ENCODE results near the gene SPNS3. TPM values are rescaled to one million over a fixed set of nuclear protein-coding genes. Genes with fewer than 3 reads are reported as not detected.
A peak's percentile ranks its signal among the peaks of the same experiment; 100 is the strongest.

The SPNS3 gene
- total RNA-seq, 1 experiment from 2014 or later: 15.9 TPM

GRCh38 chr17:4534515-4534914 is 100.8 kb downstream of the SPNS3 start:
- H4K20me1 ChIP-seq (ENCODE audit: insufficient read depth): peaks cover 30% of the 10 kb centered on the region
- no peaks in the 10 kb centered on the region for H3K9me3 ChIP-seq (ENCODE audit: insufficient read depth, low read depth)
- BruUV-seq (replicated peaks): no TSS peak
- no peak for DNase-seq
- TF ChIP-seq EZH2 (IDR thresholded peaks at IDR 0.05; ENCODE audit: low read depth) (no peak), CTCF (conservative IDR thresholded peaks at IDR 0.05) (no peak)
- peaks cover 12% of the 10 kb centered on the region; the same call in 1 of the 2 replicates for H3K4me1 ChIP-seq (replicated peaks; ENCODE audit: insufficient read depth)
- H3K27me3 ChIP-seq (ENCODE audit: insufficient read depth, low read depth): no peaks in the 10 kb centered on the region
- H3F3A ChIP-seq (ENCODE audit: insufficient read depth, low read depth): peaks cover 96% of the 10 kb centered on the region
- POLR2A ChIA-PET (ENCODE audit: unreplicated experiment): interaction anchor here (0.7 kb wide), 1 partner anchor 26 kb away, joined by 3 read pairs; the partner anchor contains the start of gene GGT6
- H3K27ac ChIP-seq: peak overlapping the region; percentile 41; the same call in 1 of the 2 replicates
- no peak overlapping the region for H2AFZ ChIP-seq
- no peak overlapping the region for H3K4me3 ChIP-seq
- H3K79me2 ChIP-seq (ENCODE audit: low read depth): no peaks in the 10 kb centered on the region
- H3K4me2 ChIP-seq: no peak overlapping the region
- intact Hi-C loops (cut with micrococcal nuclease; ENCODE audit: unreplicated experiment): no loop called here
- CTCF ChIA-PET: no interaction called here
- peaks cover 9% of the 10 kb centered on the region; the same call in 1 of the 2 replicates for H3K36me3 ChIP-seq (ENCODE audit: low read depth)
- no peaks in the 10 kb centered on the region for H3K9me2 ChIP-seq (ENCODE audit: insufficient read depth)

GRCh38 chr17:4534928-4535666 is 101.4 kb downstream of the SPNS3 start:
- Histone ChIP-seq H3K9me2 (ENCODE audit: insufficient read depth) (no peaks in the 10 kb centered on the region), H3K79me2 (ENCODE audit: low read depth) (no peaks in the 10 kb centered on the region), H3K27ac (peak overlapping the region; percentile 41; the same call in 1 of the 2 replicates), H3K36me3 (ENCODE audit: low read depth) (peaks cover 9% of the 10 kb centered on the region; the same call in 1 of the 2 replicates), H2AFZ (no peak overlapping the region), H3K27me3 (ENCODE audit: insufficient read depth, low read depth) (no peaks in the 10 kb centered on the region), H3F3A (ENCODE audit: insufficient read depth, low read depth) (peaks cover 96% of the 10 kb centered on the region), H3K9me3 (ENCODE audit: insufficient read depth, low read depth) (no peaks in the 10 kb centered on the region), H3K4me3 (no peak overlapping the region), H3K4me1 (replicated peaks; ENCODE audit: insufficient read depth) (peaks cover 12% of the 10 kb centered on the region; the same call in 1 of the 2 replicates), H3K4me2 (no peak overlapping the region), H4K20me1 (ENCODE audit: insufficient read depth) (peaks cover 35% of the 10 kb centered on the region)
- CTCF ChIA-PET: no interaction called here
- TF ChIP-seq CTCF (conservative IDR thresholded peaks at IDR 0.05): no peak
- POLR2A ChIA-PET (ENCODE audit: unreplicated experiment): interaction anchor here (0.7 kb wide), 1 partner anchor 25 kb away, joined by 3 read pairs; the partner anchor contains the start of gene GGT6
- DNase-seq: no peak
- intact Hi-C loops (cut with micrococcal nuclease; ENCODE audit: unreplicated experiment): no loop called here
- no TSS peak for BruUV-seq (replicated peaks)

GRCh38 chr17:4535667-4536258 is 102.0 kb downstream of the SPNS3 start:
- no peak for TF ChIP-seq EZH2 (IDR thresholded peaks at IDR 0.05; ENCODE audit: low read depth)
- no peak for TF ChIP-seq CTCF (conservative IDR thresholded peaks at IDR 0.05)
- no peak overlapping the region for H2AFZ ChIP-seq
- H3K4me2 ChIP-seq: no peak overlapping the region
- DNase-seq: no peak
- peaks cover 12% of the 10 kb centered on the region; the same call in 1 of the 2 replicates for H3K4me1 ChIP-seq (replicated peaks; ENCODE audit: insufficient read depth)
- ChIA-PET POLR2A (ENCODE audit: unreplicated experiment) (no interaction called here), CTCF (no interaction called here)
- H3K79me2 ChIP-seq (ENCODE audit: low read depth): no peaks in the 10 kb centered on the region
- no peaks in the 10 kb centered on the region for H3K9me2 ChIP-seq (ENCODE audit: insufficient read depth)
- peaks cover 12% of the 10 kb centered on the region; the same call in 1 of the 2 replicates for H3K36me3 ChIP-seq (ENCODE audit: low read depth)
- no TSS peak for BruUV-seq (replicated peaks)
- H3K9me3 ChIP-seq (ENCODE audit: insufficient read depth, low read depth): no peaks in the 10 kb centered on the region
- H3F3A ChIP-seq (ENCODE audit: insufficient read depth, low read depth): peaks cover 96% of the 10 kb centered on the region
- no peaks in the 10 kb centered on the region for H3K27me3 ChIP-seq (ENCODE audit: insufficient read depth, low read depth)
- H3K4me3 ChIP-seq: no peak overlapping the region
- H4K20me1 ChIP-seq (ENCODE audit: insufficient read depth): peaks cover 35% of the 10 kb centered on the region
- intact Hi-C loops (cut with micrococcal nuclease; ENCODE audit: unreplicated experiment): no loop called here
- H3K27ac ChIP-seq: no peak overlapping the region
